Mammary epithelial cell (primary cell): Measurements from ENCODE around the gene ECSIT.

Experiments used
- EZH2 ChIP-seq: IDR thresholded peaks from 2 replicates; pipeline ENCODE4 v1.6.1; 2012; ENCODE audit warnings: low read length, inconsistent platforms, borderline replicate concordance
- TF ChIP-seq, protein P1 (sequence below), 2 donors: IDR thresholded peaks in 1 of 2; conservative IDR thresholded peaks in 1 of 2; 2 replicates each; pipeline ENCODE4 v1.5.1; 2011 to 2012; ENCODE audit warnings: inconsistent platforms in 2 of 2, low read length in 2 of 2, mild to moderate bottlenecking in 2 of 2, control low read depth in 1 of 2, low read depth in 1 of 2; ENCODE audit not compliant: insufficient read depth in 1 of 2; ENCODE audit errors: extremely low read depth in 1 of 2

DNA sequence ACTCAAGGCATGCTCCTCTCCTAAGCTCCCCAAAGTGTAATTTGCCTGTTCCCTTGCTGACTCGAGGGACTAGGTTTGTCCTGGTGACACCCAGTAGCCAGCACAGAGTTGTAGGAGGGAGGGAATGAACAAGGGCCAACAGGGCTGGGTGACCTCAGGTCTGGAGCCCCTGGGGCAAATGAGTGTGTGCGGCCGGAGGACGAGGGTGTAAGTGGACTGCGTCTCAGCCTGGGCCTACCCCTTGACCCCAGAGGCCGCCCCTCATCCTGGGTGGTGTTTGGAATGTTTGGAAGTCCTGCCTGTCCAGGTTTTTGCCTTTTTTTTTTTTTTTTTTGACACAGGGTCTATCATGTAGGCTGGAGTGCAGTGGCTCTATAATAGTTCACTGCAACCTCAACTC lies 22.0 kb downstream of the ECSIT start:
- TF ChIP-seq, protein P1, sequence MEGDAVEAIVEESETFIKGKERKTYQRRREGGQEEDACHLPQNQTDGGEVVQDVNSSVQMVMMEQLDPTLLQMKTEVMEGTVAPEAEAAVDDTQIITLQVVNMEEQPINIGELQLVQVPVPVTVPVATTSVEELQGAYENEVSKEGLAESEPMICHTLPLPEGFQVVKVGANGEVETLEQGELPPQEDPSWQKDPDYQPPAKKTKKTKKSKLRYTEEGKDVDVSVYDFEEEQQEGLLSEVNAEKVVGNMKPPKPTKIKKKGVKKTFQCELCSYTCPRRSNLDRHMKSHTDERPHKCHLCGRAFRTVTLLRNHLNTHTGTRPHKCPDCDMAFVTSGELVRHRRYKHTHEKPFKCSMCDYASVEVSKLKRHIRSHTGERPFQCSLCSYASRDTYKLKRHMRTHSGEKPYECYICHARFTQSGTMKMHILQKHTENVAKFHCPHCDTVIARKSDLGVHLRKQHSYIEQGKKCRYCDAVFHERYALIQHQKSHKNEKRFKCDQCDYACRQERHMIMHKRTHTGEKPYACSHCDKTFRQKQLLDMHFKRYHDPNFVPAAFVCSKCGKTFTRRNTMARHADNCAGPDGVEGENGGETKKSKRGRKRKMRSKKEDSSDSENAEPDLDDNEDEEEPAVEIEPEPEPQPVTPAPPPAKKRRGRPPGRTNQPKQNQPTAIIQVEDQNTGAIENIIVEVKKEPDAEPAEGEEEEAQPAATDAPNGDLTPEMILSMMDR (conservative IDR thresholded peaks at IDR 0.05 in 1 of 2, IDR thresholded peaks at IDR 0.05 in 1 of 2; ENCODE audit: extremely low read depth in 1 of 2, insufficient read depth in 1 of 2, low read depth in 1 of 2, low read length in 2 of 2), result no peak
- TF ChIP-seq EZH2, result no peak
